ENCODE data around the gene CAMK2A. TPM values are rescaled to one million over a fixed set of nuclear protein-coding genes. Genes with fewer than 3 reads are reported as not detected.

CAMK2A gene
- polyA plus RNA-seq, 1 experiment = 0.37 TPM

DNA sequence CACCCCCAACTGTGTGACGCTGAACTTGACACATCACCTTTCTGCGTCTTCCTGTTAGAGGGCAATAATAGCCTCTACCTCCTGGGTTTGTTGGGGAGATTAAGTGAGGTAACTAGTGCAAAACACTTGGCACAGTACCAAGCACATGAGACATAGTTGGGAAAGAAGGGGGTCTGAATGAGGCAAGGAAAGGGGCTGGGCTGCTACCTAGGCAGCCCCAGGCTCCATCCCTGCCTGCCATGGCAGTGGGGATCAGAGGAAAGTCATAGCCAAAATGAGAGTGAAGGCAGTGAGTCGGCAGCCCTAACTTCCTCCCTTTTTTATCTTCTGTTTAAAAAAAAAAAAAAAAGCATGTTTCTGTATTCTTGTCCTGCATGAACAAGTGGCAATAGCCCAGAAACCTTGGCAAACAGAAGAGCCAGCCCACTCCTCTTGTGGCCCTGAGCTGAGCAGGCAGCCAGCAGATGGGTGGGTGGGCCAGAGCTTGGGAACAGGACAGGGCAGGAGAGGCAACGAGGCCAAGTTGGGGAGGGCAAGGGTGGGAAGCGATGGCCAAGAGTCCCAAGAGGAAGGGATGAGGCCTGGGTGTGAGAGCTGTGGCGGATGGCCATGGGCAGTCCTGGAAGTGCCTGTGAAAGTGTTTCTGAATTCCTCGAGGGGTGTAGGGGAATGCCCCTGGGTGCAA is 11.4 kb downstream of the CAMK2A start:
- peak overlapping the region; percentile 81 for H3K27ac ChIP-seq (ENCODE audit: low read depth, low read length)
- DNase-seq (ENCODE audit: low read depth, low spot score) = no peak
- ChIA-PET CTCF (interaction anchor here (0.9 kb wide), 1 partner anchor 158 kb away, joined by 3 read pairs; no protein-coding TSS in a partner anchor), POLR2A (interaction anchor here (0.7 to 0.8 kb wide), 3 partner anchors 71 to 123 kb away, joined by 3 to 4 read pairs (median 3); partner anchors contain the start of gene PDGFRB)
- no peaks in the 10 kb centered on the region for H3K9me3 ChIP-seq (ENCODE audit: control insufficient read depth, insufficient read depth, low read length)
- no peaks in the 10 kb centered on the region for H3K27me3 ChIP-seq (ENCODE audit: control insufficient read depth, insufficient read depth, low read length)
- no peak overlapping the region for H3K4me3 ChIP-seq (ENCODE audit: low read depth, low read length)
- TF ChIP-seq, protein P1, sequence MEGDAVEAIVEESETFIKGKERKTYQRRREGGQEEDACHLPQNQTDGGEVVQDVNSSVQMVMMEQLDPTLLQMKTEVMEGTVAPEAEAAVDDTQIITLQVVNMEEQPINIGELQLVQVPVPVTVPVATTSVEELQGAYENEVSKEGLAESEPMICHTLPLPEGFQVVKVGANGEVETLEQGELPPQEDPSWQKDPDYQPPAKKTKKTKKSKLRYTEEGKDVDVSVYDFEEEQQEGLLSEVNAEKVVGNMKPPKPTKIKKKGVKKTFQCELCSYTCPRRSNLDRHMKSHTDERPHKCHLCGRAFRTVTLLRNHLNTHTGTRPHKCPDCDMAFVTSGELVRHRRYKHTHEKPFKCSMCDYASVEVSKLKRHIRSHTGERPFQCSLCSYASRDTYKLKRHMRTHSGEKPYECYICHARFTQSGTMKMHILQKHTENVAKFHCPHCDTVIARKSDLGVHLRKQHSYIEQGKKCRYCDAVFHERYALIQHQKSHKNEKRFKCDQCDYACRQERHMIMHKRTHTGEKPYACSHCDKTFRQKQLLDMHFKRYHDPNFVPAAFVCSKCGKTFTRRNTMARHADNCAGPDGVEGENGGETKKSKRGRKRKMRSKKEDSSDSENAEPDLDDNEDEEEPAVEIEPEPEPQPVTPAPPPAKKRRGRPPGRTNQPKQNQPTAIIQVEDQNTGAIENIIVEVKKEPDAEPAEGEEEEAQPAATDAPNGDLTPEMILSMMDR (IDR thresholded peaks at IDR 0.05; ENCODE audit: low read depth, low read length) = no peak

DNA sequence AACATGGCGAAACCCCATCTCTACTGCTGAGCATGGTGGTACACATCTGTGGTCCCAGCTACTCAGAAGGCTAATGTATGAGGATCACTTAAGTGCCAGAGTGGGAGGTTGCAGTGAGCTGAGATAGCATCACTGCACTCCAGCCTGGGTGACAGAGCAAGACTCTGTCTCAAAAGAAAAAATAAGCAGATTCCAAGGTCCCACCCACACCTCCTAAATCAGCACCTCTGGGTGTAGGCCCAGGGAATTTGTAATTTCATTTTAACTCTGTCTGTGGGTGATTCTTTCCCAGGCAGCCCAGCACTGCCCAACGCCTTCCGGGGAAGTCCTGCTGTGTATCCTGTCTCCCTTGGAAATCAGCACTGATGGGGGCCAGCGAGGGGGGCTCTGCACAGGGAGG is 12.5 kb downstream of the CAMK2A start:
- ChIA-PET POLR2A (no interaction called here), CTCF (interaction anchor here (0.9 to 2.2 kb wide), 2 partner anchors 74 to 159 kb away, joined by 3 to 8 read pairs; no protein-coding TSS in a partner anchor)
- H3K4me3 ChIP-seq (ENCODE audit: low read depth, low read length) = no peak overlapping the region
- TF ChIP-seq, protein P1 (IDR thresholded peaks at IDR 0.05; ENCODE audit: low read depth, low read length) = no peak
- H3K27me3 ChIP-seq (ENCODE audit: control insufficient read depth, insufficient read depth, low read length) = no peaks in the 10 kb centered on the region
- H3K27ac ChIP-seq (ENCODE audit: low read depth, low read length) = no peak overlapping the region
- no peaks in the 10 kb centered on the region for H3K9me3 ChIP-seq (ENCODE audit: control insufficient read depth, insufficient read depth, low read length)
- DNase-seq (ENCODE audit: low read depth, low spot score) = no peak

DNA sequence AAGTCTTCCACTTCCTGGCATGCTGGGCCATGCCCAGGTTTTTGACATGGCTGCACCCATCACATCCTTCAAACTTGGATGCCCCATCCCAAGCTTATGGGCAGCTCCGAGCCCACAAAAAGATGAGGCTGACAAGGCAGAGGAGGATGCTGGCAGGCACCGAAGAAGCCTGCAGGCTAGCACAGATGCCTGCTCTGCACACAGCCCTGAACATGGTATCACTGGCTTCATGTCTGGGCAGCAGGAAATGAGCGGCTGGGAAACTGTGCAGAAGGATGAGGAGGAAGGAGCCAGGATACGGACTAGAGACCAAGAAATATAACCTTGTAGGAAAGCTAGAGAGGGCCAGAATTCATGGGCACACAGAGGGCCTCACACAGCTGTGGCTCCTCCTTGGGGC is 14.8 kb downstream of the CAMK2A start:
- H3K27me3 ChIP-seq (ENCODE audit: control insufficient read depth, insufficient read depth, low read length) = no peaks in the 10 kb centered on the region
- H3K27ac ChIP-seq (ENCODE audit: low read depth, low read length) = no peak overlapping the region
- DNase-seq (ENCODE audit: low read depth, low spot score) = no peak
- no peak overlapping the region for H3K4me3 ChIP-seq (ENCODE audit: low read depth, low read length)
- POLR2A ChIA-PET = no interaction called here
- no peaks in the 10 kb centered on the region for H3K9me3 ChIP-seq (ENCODE audit: control insufficient read depth, insufficient read depth, low read length)
- CTCF ChIA-PET = interaction anchor here (1.7 to 5.7 kb wide), 2 partner anchors 27 to 76 kb away, joined by 4 to 43 read pairs; partner anchors contain the start of gene ARSI
- TF ChIP-seq, protein P1 (IDR thresholded peaks at IDR 0.05; ENCODE audit: low read depth, low read length) = no peak

DNA sequence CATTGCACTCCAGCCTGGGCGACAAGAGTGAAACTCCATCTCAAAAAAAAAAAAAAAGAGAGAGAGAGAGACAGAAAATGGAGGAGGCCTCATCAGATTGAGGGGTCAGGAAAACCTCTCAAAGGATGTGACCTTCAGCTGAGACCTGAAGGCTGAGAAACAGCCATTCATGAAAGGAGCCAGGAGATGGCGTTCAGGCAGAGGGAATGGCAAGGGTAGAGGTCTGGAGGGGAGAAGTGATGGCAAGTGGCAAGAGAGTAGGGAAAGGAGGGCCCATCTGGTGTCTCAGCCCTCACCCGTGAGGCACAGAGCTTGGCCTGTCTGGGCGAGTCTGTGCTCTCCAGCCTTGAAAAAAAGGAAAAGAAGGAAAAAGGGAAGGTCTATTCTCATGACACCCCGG is 17.0 kb downstream of the CAMK2A start:
- no peak overlapping the region for H3K4me3 ChIP-seq (ENCODE audit: low read depth, low read length)
- DNase-seq (ENCODE audit: low read depth, low spot score) = no peak
- no peaks in the 10 kb centered on the region for H3K27me3 ChIP-seq (ENCODE audit: control insufficient read depth, insufficient read depth, low read length)
- no peak overlapping the region for H3K27ac ChIP-seq (ENCODE audit: low read depth, low read length)
- no peaks in the 10 kb centered on the region for H3K9me3 ChIP-seq (ENCODE audit: control insufficient read depth, insufficient read depth, low read length)
- ChIA-PET POLR2A (interaction anchor here (0.6 kb wide), 2 partner anchors 76 to 418 kb away, joined by 4 to 5 read pairs; no protein-coding TSS in a partner anchor), CTCF (interaction anchor here (0.7 to 5.7 kb wide), 6 partner anchors 26 to 140 kb away, joined by 3 to 43 read pairs (median 4); partner anchors contain the start of genes ARSI and CD74)
- TF ChIP-seq, protein P1 (IDR thresholded peaks at IDR 0.05; ENCODE audit: low read depth, low read length) = peak; percentile 69

DNA sequence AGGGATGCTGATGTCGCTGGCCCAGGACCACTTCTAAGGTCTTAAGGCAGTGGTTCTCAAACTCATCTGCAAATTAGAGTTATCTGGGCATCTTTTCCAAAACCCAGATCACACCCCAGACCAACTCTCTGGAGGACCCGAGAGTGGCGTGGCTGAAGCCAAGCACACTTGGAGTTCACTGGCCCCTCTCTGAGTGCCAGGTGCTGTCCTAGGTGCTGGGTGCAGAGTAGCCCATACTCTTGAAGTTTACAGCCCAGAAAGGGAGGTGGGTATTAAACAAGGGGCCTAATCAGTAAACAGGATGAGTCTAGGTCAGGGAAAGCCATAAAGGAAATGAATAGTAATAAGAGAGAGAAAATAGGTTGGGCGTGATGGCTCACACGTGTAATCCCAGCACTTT is 17.6 kb downstream of the CAMK2A start:
- POLR2A ChIA-PET = interaction anchor here (0.6 kb wide), 2 partner anchors 77 to 418 kb away, joined by 4 to 5 read pairs; no protein-coding TSS in a partner anchor
- no peaks in the 10 kb centered on the region for H3K27me3 ChIP-seq (ENCODE audit: control insufficient read depth, insufficient read depth, low read length)

More for the DNA sequence above, 17.6 kb downstream of the CAMK2A start:
- CTCF ChIA-PET = interaction anchor here (0.7 to 5.7 kb wide), 4 partner anchors 27 to 141 kb away, joined by 3 to 43 read pairs (median 4); partner anchors contain the start of genes ARSI and CD74
- Histone ChIP-seq H3K27ac (ENCODE audit: low read depth, low read length) (no peak overlapping the region), H3K9me3 (ENCODE audit: control insufficient read depth, insufficient read depth, low read length) (no peaks in the 10 kb centered on the region), H3K4me3 (ENCODE audit: low read depth, low read length) (no peak overlapping the region)
- DNase-seq (ENCODE audit: low read depth, low spot score) = no peak
- TF ChIP-seq, protein P1 (IDR thresholded peaks at IDR 0.05; ENCODE audit: low read depth, low read length) = no peak

All from AG04450 (cell line).